Chondrocyte (in vitro differentiated cells): ENCODE data around the gene THOC2. TPM values are rescaled to one million over a fixed set of nuclear protein-coding genes. Genes with fewer than 3 reads are reported as not detected.
"Not testable (repeated sequence)": the region's sequence is repeated elsewhere in the genome, so short reads cannot be mapped to it uniquely, and the experiment has no call there.

Source experiments
- DNase-seq: peaks from one replicate; pipeline ENCODE4 v3.0.0; 2021; ENCODE audit warnings: mixed read lengths, low spot score
- H3K27ac Mint-ChIP-seq: one replicate; pipeline ENCODE4 v1.8.0; 2021; ENCODE audit warnings: mild to moderate bottlenecking, moderate library complexity, mixed read lengths; ENCODE audit not compliant: unreplicated experiment
- H3K27me3 Mint-ChIP-seq: 2 replicates; pipeline ENCODE4 v1.8.0; 2021; ENCODE audit warnings: low read depth, mixed read lengths
- H3K36me3 Mint-ChIP-seq: 2 replicates; pipeline ENCODE4 v1.8.0; 2021; ENCODE audit warnings: low read depth, mixed read lengths
- H3K4me1 Mint-ChIP-seq: 2 replicates; pipeline ENCODE4 v1.8.0; 2021; ENCODE audit warnings: low read depth, mild to moderate bottlenecking, mixed read lengths
- H3K4me3 Mint-ChIP-seq: one replicate; pipeline ENCODE4 v1.8.0; 2021; ENCODE audit warnings: mild to moderate bottlenecking, moderate library complexity, mixed read lengths; ENCODE audit not compliant: unreplicated experiment
- H3K9me3 Mint-ChIP-seq: 2 replicates; pipeline ENCODE4 v1.8.0; 2021; ENCODE audit warnings: low read depth, mixed read lengths
- CTCF ChIP-seq: fragments of 200-600 bp; sonication (generic); IDR thresholded peaks from 2 replicates; pipeline ENCODE4 v1.5.0; 2021; ENCODE audit warnings: antibody characterized with exemption, mild to moderate bottlenecking, moderate library complexity
- total RNA-seq: library from RNA; stranded (reverse); gene quantifications from 3 replicates; pipeline ENCODE4 v1.2.1, GENCODE V29; 2021

Gene THOC2
- total RNA-seq, 1 donor from 2014 or later: 50.1 TPM

- DNase-seq: no peak
- no peak overlapping the region for H3K27ac Mint-ChIP-seq
- H3K36me3 Mint-ChIP-seq: no peaks in the 10 kb centered on the region
- H3K27me3 Mint-ChIP-seq: no peaks in the 10 kb centered on the region
- no peak overlapping the region for H3K4me3 Mint-ChIP-seq
- TF ChIP-seq CTCF: no peak
- H3K4me1 Mint-ChIP-seq: no peaks in the 10 kb centered on the region
- H3K9me3 Mint-ChIP-seq: peaks cover 5% of the 10 kb centered on the region
These were observed 7.7 kb upstream of the THOC2 start for GRCh38 chrX:123740536-123740935.

- DNase-seq: no peak
- TF ChIP-seq CTCF: no peak
- Mint-ChIP-seq H3K4me3 (no peak overlapping the region), H3K9me3 (peaks cover 5% of the 10 kb centered on the region), H3K27me3 (no peaks in the 10 kb centered on the region), H3K4me1 (no peaks in the 10 kb centered on the region), H3K27ac (no peak overlapping the region), H3K36me3 (no peaks in the 10 kb centered on the region)
These were observed 7.2 kb upstream of the THOC2 start for GRCh38 chrX:123740006-123740405.

- H3K9me3 Mint-ChIP-seq: peaks cover 5% of the 10 kb centered on the region
- no peaks in the 10 kb centered on the region for H3K27me3 Mint-ChIP-seq
- DNase-seq: no peak
- H3K27ac Mint-ChIP-seq: no peak overlapping the region
- H3K4me3 Mint-ChIP-seq: no peak overlapping the region
- TF ChIP-seq CTCF: no peak
- no peaks in the 10 kb centered on the region for H3K36me3 Mint-ChIP-seq
- no peaks in the 10 kb centered on the region for H3K4me1 Mint-ChIP-seq
These were observed 6.6 kb upstream of the THOC2 start for GRCh38 chrX:123739474-123739873.

- no peaks in the 10 kb centered on the region for H3K4me1 Mint-ChIP-seq
- H3K27ac Mint-ChIP-seq: no peak overlapping the region
- H3K36me3 Mint-ChIP-seq: no peaks in the 10 kb centered on the region
- no peak for TF ChIP-seq CTCF
- peaks cover 5% of the 10 kb centered on the region for H3K9me3 Mint-ChIP-seq
- no peak for DNase-seq
- no peaks in the 10 kb centered on the region for H3K27me3 Mint-ChIP-seq
- H3K4me3 Mint-ChIP-seq: no peak overlapping the region
These were observed 5.6 kb upstream of the THOC2 start for GRCh38 chrX:123738378-123738940.

GRCh38 chrX:123736333-123736921 lies 3.6 kb upstream of the THOC2 start:
- no peak overlapping the region for H3K4me3 Mint-ChIP-seq
- no peak overlapping the region for H3K27ac Mint-ChIP-seq
- no peaks in the 10 kb centered on the region for H3K27me3 Mint-ChIP-seq

GRCh38 chrX:123735137-123735536 lies 2.3 kb upstream of the THOC2 start:
- not testable (repeated sequence) for H3K4me3 Mint-ChIP-seq, H3K9me3 Mint-ChIP-seq, DNase-seq, H3K36me3 Mint-ChIP-seq, H3K27me3 Mint-ChIP-seq, H3K4me1 Mint-ChIP-seq, H3K27ac Mint-ChIP-seq

More at GRCh38 chrX:123736333-123736921, 3.6 kb upstream of the THOC2 start:
- TF ChIP-seq CTCF: no peak
- no peaks in the 10 kb centered on the region for H3K36me3 Mint-ChIP-seq
- peaks cover 5% of the 10 kb centered on the region for H3K9me3 Mint-ChIP-seq
- no peak for DNase-seq
- H3K4me1 Mint-ChIP-seq: peaks cover 4% of the 10 kb centered on the region

GRCh38 chrX:123734079-123734478 lies 1.2 kb upstream of the THOC2 start:
- DNase-seq, H3K27ac Mint-ChIP-seq, H3K36me3 Mint-ChIP-seq, H3K4me3 Mint-ChIP-seq, H3K9me3 Mint-ChIP-seq, H3K27me3 Mint-ChIP-seq: not testable (repeated sequence)
- H3K4me1 Mint-ChIP-seq: peaks cover 12% of the 10 kb centered on the region
